GM18526 (cell line): ENCODE results near the gene MAPT.

Experiments used
- POLR2A ChIP-seq: IDR thresholded peaks from 3 replicates; pipeline ENCODE4 v1.6.1; 2011; ENCODE audit not compliant: insufficient read length; ENCODE audit errors: extremely low read depth

The MAPT gene

DNA sequence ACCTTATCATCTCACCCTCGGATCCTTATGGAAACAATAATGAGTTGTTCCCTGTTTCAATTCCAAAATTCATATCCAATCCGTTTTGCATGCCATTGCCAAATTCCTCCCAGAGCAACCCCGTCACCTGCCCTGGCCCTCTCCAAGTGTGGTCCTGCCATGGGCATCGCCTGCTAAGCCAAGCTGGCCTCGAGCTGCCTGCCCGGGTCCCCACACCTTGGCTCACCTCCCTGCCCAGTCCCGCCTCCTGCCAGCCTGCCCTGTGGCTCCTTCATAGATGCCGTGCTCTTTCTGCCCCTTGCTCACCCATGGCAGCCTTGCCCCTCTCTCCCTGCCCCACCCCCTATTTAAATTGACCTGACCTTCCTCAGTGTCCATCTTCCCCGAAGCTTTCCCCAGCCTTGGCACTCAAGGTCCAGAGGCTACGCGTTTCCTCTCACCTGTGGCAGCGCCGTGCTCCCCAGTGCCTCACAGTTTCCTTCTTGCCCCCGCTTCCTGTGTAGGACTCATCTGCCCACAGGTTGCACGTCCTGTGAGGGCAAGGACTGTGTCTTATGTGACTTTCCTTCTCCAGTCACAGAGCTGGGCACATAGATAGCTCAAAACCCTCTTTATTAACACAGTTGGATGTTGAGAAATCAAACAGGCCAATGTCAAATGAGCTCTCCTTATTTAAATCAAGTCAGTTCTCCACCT lies 12.7 kb downstream of the MAPT start:
- no peak for TF ChIP-seq POLR2A

DNA sequence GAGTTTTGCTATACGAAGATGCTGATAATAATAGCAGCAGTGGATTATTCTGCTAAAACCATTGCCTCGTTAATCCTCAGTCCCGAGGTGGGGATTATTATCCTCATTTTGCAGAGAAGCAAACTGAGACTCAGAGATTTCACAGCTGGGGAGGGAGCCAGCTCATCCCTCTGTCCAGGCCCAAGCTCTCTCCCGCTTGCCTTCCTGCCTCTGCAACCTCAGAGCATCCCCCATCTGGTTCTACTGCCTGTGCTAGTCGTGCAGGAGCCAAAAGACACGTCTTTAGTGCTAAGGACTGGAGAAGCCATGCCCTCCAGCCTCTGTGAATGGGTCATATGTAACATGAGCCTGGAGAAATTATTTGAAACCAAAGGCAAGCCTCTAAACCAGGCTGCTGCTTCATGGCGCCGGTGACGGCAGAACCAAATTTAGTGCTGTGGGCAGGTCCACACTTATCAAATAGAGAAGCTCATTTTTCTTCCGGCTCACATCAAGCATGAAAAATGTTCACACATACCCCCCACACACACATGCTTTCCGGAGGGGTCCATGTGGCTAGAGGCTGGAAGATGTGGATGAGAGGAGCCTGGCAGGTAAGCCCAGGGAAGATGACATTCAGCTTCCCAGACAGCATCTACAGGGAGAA lies 13.5 kb downstream of the MAPT start:
- no peak for TF ChIP-seq POLR2A

DNA sequence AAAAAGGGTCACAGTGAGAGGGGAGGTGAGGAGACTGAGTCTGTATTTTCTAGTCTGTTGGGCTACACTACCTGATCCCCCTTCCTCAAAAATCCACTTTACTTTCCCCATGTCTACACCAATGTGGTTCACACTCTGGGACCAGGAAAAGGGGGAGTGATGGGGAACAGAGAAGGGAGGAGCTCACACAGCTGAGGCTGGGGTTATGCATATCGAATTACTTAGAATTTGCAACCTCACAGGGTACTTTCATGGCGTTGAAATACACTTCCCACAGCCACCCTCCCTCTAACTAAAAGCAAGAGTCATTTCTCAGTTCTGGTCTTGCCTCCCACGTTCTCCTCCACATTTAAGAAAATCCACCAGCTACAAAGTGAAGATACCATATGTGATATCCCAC lies 14.1 kb downstream of the MAPT start:
- TF ChIP-seq POLR2A: no peak

DNA sequence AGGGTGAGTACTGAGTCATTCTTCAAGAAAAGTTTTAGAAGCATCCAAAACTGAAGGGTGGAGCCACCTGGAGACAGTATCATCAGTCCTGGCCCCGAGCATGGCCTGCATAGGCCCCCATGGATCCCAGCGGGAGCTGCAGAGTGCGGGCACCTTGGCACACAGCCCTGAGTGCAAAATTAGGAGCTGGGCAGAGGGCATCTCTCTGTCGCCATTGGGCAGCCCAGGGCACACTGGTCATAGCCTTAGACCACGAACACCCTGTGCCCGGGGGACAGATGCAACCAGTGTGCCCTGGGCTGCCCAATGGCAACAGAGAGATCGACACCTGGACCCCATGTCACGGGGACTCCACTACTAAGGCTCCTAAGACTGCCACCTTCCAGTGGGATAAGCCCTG lies 14.6 kb downstream of the MAPT start:
- TF ChIP-seq POLR2A: no peak

DNA sequence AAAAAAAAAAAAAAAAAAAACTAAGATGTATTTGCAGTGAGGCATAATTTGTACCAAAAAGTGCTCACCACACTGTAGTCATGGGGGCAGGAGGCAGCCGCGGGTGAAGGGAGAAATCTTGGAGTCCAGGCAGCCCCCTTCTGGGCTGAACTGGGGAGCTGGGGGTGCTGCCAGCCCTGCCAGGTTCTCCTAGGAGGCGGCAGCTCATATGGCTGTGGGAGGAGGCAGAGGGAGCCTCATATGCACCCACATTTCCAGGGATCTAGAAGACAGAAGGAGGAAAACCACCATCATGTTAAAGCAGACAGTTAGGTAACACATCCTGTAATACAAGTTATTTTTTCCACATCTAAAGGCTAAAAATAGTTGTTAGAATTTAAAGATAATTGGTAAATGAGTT lies 16.3 kb downstream of the MAPT start:
- TF ChIP-seq POLR2A: no peak

DNA sequence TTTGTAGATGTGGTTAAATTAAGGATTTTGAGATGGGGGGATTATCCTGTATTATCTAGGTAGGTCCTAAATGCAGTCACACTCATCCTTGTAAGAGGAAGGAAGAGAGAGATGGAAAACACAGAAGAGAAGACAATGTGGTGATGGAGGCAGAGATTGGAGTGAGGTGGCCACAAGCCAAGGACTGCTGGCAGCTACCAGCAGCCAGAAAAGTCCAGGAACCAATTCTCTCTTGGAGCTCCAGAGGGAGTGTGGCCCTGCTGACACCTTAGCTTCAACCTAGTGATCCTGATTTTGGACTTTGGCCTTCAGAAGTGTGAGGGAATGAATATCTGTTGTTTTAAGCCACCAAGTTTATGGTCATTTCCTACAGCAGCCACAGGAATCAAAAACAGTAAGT lies 18.0 kb downstream of the MAPT start:
- TF ChIP-seq POLR2A: no peak

DNA sequence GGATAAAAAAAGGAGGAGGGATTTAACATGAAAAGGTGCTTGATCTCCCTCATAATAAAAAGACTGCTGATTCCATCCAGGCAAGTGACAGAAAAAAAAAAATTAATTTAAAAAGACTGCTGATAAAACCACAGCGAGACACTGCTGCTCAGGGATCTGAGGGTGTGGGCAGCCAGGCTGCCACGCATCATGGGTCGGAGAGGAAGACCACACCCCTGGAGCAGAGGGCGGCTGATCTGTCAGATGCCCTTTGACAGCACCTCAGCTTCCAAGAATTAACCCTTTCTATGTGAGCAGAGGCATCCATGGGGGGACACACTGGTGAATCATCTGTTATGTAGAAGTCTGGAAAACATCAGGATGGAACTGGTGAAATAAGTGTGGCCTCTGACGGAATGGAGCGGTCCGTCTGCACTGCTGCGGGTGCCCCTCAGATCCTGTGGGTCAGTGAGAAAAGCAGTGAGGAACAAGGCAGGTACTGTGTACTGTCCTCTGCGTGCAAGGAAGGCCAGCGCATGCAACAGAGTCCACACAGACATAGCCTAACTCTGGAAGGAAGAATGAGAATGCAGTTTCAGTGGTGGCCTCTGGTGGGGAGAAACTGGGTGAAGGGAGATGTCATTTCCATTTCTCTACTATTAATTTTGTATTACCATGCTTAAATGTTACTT lies 19.8 kb downstream of the MAPT start:
- no peak for TF ChIP-seq POLR2A

DNA sequence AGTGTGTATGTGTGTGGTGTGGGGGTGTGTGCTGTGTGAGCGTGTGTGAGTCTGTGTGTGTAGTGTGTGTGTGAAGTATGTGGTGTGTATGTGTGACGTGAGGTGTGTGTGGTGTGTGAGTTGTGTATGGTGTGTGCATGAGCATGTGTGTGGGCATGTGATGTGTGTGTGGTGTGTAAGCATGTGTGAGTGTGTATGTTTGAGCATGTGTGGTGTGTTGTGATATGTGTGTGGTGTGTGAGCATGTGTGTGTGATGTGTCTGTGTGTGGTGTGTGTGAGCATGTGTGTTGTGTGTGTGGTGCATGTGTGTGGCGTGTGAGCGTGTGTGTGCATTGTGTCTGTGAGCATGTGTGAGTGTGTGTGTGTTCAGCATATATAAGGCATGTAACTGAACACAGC lies 20.9 kb downstream of the MAPT start:
- no peak for TF ChIP-seq POLR2A

DNA sequence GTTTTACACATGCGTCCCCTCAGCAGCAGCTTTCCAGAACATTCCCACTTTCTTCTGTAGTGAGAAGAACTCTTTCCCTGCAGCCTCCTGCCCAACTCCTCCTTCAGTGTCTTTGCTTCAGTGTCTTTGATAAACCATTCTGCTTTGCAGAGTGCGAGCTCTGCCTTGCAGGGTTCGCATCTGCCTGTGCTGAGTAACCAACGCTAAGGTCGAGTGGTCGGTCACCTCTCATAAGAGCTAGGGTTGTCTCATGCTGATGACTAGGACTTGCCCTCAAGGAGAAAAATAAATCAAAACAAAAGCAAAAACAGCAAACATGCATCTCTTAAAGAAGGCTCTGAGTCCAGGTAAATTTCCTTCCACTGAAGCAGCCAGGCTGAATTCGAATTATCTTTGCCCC lies 22.7 kb downstream of the MAPT start:
- no peak for TF ChIP-seq POLR2A

DNA sequence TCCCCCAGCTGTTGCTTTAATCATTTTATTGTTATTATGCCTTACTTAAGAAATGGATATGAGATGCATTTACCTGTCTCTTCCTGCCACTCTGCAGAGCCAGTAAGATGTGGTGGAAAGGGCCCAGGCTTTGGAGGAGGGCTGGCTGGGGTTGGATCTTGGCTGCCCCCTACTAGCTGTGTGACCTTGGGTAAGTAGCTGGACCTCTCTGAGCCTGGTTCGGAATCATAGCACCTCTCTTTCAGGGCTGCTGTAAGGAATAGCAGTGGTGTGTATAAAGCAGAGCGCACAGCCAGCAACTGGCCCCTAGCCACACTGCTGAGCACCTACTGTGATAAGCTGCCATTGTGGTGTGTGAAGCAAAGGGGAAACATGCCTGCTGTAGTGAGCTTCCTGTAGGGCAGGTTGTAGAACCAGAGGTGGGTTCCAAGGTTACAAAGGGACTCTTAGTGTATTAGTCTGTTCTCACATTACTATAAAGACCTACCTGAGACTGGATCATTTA lies 23.9 kb downstream of the MAPT start:
- TF ChIP-seq POLR2A: no peak

DNA sequence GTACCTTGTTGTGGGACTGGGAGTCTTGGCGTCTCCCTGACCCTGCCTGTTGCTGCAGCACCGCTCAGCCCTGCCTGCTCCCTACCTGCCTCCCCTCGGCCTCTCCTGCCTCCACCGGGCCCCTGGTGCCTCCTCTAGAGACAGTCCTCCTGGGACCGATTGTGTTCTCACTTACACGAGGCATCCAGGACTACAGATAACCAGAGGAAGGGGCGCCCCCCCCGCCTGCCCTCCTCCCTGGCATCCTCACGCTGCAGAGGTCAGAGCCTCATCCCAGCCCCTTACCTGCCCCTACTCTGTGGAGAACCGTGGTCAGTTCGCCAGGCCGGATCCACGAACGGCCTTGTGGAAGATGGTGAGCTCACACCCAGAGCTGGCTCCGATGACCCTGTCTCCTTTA lies 24.8 kb downstream of the MAPT start:
- TF ChIP-seq POLR2A: no peak

DNA sequence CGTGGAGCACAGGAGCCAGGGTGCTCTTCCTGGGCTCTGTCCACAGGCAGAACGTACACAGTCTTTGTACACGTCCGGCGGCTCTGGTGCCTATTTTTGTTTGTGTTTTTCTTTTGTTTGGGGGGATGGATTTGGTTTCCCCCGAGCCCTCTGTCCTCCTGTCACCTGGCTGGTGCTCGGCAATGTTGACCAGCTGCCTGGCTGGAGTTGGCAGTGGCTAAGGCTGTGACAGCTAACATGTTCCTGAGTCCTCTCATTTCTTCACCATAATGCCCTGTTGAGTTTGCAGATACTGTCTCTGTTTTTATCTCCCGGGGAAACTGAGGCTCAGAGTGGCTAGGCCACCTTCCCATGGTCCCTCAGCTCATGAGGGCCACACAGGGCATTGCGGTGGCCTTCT lies 25.7 kb downstream of the MAPT start:
- no peak for TF ChIP-seq POLR2A

DNA sequence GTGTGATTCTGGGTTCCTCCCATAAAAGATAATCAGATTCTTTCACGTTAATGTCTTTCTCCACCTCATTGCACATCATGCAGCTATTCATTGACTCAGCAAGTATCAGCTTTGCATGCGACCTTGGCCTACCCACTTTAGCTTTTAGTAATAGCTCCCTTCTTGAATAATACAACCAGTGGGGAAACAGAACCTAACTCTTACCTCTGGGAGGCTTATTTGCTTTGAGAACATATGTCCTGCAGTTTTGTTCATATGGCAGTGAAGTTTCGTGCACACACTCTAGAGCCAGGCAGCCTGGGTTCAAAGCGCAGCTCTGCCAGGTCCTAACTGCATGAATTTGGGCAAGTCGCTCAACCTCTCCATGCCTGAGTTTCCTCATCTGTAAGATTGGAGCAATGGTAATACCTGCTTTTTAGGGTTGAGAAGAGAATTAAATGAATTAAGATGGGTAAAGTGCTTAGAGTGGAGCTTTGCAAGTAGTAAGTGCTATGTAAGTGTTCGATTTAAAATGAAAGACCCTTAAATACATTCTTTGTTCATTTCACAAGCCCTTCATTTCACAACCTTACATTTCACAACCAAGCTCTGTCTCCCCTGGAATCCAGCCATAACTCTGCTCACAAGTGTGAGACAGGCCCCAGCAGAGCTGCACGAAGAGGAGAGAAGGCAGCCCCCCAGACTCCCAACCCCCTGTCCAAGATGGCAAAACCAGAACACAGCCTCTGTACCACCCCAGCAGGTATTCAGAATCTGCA lies 29.3 kb downstream of the MAPT start:
- TF ChIP-seq POLR2A: no peak

DNA sequence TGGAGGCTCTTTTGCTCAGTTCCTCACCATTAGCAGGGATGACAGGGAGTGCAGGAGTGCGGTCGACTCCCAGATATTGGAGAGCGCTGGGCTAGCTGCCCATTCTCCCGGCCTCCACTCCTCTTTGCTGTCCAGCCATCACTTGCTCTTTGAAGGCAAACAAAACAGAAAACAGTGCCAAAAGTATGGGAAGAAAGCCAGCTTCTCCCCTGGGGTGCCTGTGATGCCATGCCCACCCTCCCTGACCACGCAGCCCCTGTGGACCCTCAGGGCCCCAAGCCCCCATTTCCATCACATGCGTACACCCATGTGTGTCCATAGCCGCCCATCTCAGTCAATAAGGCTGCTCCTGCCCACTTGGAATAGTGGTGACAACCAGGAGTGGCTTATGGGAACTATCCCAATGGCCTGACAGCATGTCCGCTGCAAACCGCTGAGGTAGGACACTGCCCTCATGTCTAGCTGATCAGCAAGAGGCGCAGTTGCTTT lies 30.0 kb downstream of the MAPT start:
- TF ChIP-seq POLR2A: no peak

DNA sequence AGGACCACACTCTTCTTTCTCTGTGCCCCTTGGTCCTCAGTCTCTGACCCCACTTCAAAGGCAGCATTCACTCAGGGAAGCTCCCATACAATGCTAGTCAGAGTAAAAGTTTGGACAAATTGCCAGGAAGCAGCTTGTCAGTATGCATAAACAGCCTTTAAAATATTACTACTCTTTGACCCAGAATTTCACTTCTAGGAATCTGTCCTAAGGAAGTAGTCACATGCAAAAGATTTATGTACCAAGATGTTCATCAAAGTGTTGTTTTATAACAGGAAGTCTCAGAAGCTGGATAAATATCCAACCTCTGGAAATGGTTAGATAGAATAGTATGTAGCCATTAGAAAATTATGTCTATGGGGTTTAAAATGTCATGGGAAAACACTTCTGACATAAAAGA lies 31.0 kb downstream of the MAPT start:
- no peak for TF ChIP-seq POLR2A
